Astrocyte of the cerebellum (primary cell): ENCODE results near the gene RNF217.

Experiments used
- DNase-seq: peaks from one replicate; pipeline ENCODE4 v3.0.0-alpha.2; 2011; ENCODE audit warnings: low read depth
- H3K4me3 ChIP-seq: 2 replicates; pipeline ENCODE4 v1.5.1; 2011; ENCODE audit warnings: mild to moderate bottlenecking, low read depth, low read length, moderate library complexity
- in situ Hi-C: cut with HindIII; loops from 2 replicates; pipeline ENCODE4 v1.10.0; 2017; ENCODE audit warnings: low sequenced_read_pairs
- TF ChIP-seq, protein P1 (sequence below): IDR thresholded peaks from 2 replicates; pipeline ENCODE4 v1.5.1; 2012; ENCODE audit warnings: low read length, low read depth, moderate library complexity, mild to moderate bottlenecking; ENCODE audit errors: missing control alignments

The RNF217 gene

DNA sequence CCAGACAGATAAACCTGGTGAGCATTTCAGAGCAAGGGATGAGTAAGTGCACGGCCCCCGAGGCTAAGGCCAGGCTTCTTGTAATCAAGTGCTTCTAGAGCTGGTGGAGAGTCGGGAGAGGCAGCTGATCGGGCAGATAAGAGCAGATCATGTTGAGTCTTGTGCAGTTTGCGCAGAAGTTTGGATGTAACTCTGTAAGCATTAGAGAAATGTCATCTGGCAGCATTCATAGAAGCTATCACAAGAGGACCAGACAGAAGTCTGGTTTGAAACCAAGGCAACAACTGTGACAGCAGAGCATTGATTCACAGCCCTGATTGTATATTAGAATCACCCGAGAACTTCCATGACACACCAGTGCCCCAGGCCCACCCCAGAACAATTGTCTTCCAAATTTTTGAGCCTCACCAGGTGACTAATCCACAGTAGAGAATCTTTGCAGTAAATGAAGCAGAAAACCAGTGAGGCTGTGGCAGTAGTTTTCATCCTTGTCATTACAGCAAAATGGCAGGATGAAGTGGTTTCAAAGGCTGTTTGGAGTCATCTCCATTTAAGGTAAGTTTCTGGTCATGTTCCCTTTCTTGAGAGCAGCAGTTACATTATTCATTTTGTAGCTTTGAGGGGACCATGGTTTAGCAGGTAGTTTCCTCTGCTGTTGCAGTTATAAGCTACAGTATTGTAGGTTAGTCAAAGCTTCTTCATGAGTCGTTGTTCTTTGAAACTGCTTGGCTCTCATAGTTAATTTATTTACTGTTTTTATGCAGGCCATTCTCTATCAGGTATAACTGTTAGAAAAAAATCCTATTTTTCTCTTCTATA lies 84.1 kb downstream of the RNF217 start:
- H3K4me3 ChIP-seq = no peak overlapping the region
- TF ChIP-seq, protein P1, sequence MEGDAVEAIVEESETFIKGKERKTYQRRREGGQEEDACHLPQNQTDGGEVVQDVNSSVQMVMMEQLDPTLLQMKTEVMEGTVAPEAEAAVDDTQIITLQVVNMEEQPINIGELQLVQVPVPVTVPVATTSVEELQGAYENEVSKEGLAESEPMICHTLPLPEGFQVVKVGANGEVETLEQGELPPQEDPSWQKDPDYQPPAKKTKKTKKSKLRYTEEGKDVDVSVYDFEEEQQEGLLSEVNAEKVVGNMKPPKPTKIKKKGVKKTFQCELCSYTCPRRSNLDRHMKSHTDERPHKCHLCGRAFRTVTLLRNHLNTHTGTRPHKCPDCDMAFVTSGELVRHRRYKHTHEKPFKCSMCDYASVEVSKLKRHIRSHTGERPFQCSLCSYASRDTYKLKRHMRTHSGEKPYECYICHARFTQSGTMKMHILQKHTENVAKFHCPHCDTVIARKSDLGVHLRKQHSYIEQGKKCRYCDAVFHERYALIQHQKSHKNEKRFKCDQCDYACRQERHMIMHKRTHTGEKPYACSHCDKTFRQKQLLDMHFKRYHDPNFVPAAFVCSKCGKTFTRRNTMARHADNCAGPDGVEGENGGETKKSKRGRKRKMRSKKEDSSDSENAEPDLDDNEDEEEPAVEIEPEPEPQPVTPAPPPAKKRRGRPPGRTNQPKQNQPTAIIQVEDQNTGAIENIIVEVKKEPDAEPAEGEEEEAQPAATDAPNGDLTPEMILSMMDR = no peak
- no peak for DNase-seq
- in situ Hi-C loops = no loop called here

DNA sequence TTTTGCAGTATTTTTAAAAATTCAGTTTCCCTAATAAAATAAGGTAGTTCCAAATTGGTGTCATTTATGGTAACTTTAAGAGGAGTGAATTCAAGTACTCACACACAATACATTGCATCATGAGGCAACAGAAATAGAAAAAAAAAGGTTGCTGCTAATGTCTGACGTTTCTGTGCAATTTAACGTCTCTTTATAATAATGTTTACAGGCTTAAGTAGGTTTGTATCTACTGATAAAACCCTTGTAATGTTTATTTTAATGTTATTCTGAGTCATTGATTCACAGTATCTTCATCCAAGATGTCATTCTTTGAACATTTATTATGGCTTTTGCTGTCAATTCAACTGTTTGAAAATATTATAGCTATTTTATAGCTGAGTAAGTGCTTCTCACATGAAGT lies 86.0 kb downstream of the RNF217 start:
- H3K4me3 ChIP-seq = no peak overlapping the region
- TF ChIP-seq, protein P1 = no peak
- no peak for DNase-seq
- in situ Hi-C loops = no loop called here

DNA sequence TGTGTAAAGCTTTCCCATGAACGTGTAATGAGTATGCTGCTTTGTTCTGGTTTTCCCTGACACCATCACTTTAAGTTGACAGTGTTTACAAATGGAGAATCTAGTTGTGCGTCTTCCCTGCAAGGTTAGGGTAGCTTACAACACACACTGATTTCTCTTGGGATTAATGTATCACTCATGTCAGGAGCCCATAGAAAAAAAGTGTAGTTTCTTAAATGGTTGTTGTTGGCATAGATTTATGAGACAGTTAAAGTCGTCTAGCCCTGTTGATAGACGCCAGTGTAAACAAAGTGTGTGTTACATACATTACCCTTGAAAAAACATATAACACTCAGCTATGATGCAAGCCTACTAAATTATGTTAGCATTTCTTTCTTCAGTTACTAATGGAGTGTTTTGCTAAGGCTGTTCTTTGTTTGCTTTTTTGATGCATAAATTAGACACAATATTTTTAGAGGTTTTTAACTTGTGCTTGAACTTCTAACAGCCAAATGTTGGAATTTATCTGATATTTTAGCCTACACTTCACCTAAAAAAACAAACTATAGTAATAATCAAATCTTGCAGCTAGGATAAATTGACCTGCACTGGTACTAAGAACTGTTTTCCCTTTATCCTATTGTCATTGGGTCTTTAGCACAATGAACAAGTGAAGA lies 88.6 kb downstream of the RNF217 start:
- TF ChIP-seq, protein P1 = no peak
- no peak overlapping the region for H3K4me3 ChIP-seq
- DNase-seq = no peak
- in situ Hi-C loops = no loop called here

DNA sequence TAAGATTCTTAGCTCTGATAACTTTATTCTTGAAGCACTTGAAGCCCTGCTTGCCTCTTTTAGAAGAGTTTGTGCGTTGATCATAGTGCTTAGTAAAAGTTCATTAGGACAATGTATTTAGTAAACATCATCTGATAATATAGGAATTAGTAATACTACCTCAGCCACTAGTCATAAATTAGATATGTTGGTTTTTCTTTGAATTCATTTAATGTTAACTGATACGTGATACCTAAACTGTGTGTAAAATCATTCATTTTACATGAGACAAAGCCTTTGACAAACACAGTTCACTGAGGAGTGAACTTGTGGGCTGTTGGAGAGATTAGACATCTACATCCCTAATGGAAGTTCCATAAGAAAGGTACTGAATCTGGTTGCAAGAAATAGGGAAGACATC lies 91.6 kb downstream of the RNF217 start:
- H3K4me3 ChIP-seq = no peak overlapping the region
- TF ChIP-seq, protein P1 = no peak
- DNase-seq = no peak
- in situ Hi-C loops = no loop called here

DNA sequence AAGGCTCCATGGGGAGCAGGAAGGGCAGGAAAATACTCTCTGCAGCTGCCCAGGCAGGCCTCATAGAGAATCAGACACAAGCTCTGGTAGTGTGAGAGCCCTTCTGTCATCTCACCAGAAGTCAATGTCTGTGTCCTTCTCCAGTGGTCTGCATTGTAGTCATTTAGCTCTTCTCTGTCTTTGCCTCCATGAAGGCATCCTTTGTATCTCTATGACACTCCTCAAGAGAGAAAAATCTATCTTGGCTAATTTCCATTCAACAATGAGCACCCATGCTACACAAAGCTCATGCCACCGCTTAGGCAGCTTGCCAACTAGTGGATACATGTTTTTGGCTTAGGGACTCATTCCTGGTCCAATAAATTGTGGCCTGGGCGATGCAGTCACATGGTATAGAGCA lies 92.1 kb downstream of the RNF217 start:
- in situ Hi-C loops = no loop called here
- H3K4me3 ChIP-seq = no peak overlapping the region
- TF ChIP-seq, protein P1 = no peak

DNA sequence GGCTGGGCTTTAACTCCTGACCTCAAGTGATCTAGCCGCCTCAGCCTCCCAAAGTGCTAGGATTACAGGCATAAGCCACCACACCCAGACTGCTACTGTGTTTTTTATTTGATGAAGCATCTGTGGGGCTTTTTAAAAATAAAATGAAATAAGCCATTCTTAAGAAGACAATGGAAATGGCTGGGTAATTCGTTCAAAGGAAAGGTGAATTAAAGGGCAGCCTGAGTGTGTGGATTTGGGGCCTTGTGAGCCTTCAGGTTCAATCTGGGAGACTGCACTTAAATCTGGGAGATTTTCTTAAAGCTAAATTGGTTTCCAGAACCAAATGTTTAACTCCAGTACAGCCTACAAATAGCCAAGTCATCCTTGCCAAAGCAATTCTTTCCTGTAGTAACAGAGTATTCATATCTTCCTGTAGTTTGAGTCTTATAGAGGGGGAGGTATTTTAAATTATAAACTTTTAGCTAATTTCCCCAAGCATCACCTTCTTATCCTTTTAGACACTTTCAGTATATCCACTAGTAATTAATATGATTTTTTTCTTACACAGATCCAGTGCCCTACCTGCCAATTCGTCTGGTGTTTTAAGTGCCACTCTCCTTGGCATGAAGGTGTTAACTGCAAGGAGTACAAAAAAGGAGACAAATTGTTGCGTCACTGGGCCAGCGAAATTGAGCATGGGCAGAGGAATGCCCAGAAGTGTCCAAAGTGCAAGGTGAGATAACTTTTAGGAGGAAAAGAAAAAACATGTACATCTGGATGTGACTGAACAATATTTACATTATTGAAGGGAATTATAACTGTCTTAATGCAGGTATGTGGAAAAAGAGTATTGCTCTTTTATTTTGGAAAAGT lies 95.4 kb downstream of the RNF217 start:
- no peak for DNase-seq
- in situ Hi-C loops = no loop called here
- TF ChIP-seq, protein P1 = no peak
- H3K4me3 ChIP-seq = no peak overlapping the region

More for the DNA sequence above, 92.1 kb downstream of the RNF217 start:
- no peak for DNase-seq
